ENCODE results near the gene GPR17. TPM values are rescaled to one million over a fixed set of nuclear protein-coding genes. Genes with fewer than 3 reads are reported as not detected.

The GPR17 gene
- total and polyA plus RNA-seq, 2 experiments from 2014 or later, result not detected

- peaks cover 6% of the 10 kb centered on the region; the same call in 2 of the 3 replicates for H3K4me1 Mint-ChIP-seq
- no peaks in the 10 kb centered on the region; the same call in 1 of the 2 replicates for H4K20me1 ChIP-seq (replicated peaks; ENCODE audit: insufficient read depth)
- H3K9me2 ChIP-seq (ENCODE audit: insufficient read depth), result no peaks in the 10 kb centered on the region
- no peaks in the 10 kb centered on the region for H3K79me2 ChIP-seq (replicated peaks; ENCODE audit: insufficient read depth)
- H3K27ac ChIP-seq (ENCODE audit: low read depth), result no peak overlapping the region
- H3K36me3 ChIP-seq (ENCODE audit: insufficient read depth), result no peaks in the 10 kb centered on the region
- TF ChIP-seq ZNF462 (CRISPR knock-in tag; IDR thresholded peaks at IDR 0.05), result no peak
- TF ChIP-seq ZNF114 (CRISPR knock-in tag; IDR thresholded peaks at IDR 0.05), result no peak
- TF ChIP-seq POLR2AphosphoS5 (IDR thresholded peaks at IDR 0.05; ENCODE audit: low read depth), result no peak
- no peak for TF ChIP-seq EZH2 (IDR thresholded peaks at IDR 0.05; ENCODE audit: low read depth, unreplicated experiment)
- no peak for TF ChIP-seq ETS1 (IDR thresholded peaks at IDR 0.05)
- no peak for TF ChIP-seq NANOG (IDR thresholded peaks at IDR 0.05; ENCODE audit: borderline replicate concordance)
- TF ChIP-seq STAT1 (IDR thresholded peaks at IDR 0.05; ENCODE audit: unreplicated experiment), result no peak
- no peak for TF ChIP-seq CTCF (conservative IDR thresholded peaks at IDR 0.05; ENCODE audit: low read depth in 2 of 2)
- no peak for TF ChIP-seq ZNF331 (CRISPR knock-in tag; IDR thresholded peaks at IDR 0.05; ENCODE audit: low read depth)
- TF ChIP-seq JUNB (IDR thresholded peaks at IDR 0.05; ENCODE audit: unreplicated experiment), result no peak
- no peak overlapping the region for H2AFZ ChIP-seq
- H3K27me3 ChIP-seq (ENCODE audit: insufficient read depth), result no peaks in the 10 kb centered on the region
- ATAC-seq (no peak), DNase-seq (ENCODE audit: low spot score) (no peak)
- peaks cover 20% of the 10 kb centered on the region for H3K27me3 Mint-ChIP-seq (ENCODE audit: insufficient read depth, low read depth, poor library complexity)
- no peaks in the 10 kb centered on the region for H3K9me3 Mint-ChIP-seq
- no peaks in the 10 kb centered on the region; the same call in 2 of the 3 replicates for H3K36me3 Mint-ChIP-seq (ENCODE audit: low read depth)
- H3K4me1 ChIP-seq (ENCODE audit: insufficient read depth), result no peaks in the 10 kb centered on the region
- no peaks in the 10 kb centered on the region for H3F3A ChIP-seq (replicated peaks; ENCODE audit: low read depth)
- H3K27ac Mint-ChIP-seq, result no peak overlapping the region
- H3K4me3 ChIP-seq, result no peak overlapping the region
- H3K4me2 ChIP-seq, result no peak overlapping the region
- no peak overlapping the region for H3K4me3 Mint-ChIP-seq
These were observed 11.3 kb downstream of the GPR17 start for GRCh38 chr2:127657232-127657595.

All from GM23338 (cell line).